KOPT-K1 (cell line): ENCODE results near the gene RIPK4.

Experiments
- H3K27ac ChIP-seq: fragments of 200-600 bp; sonication (generic); 2 replicates; pipeline ENCODE4 v1.5.1; 2016; ENCODE audit warnings: antibody characterized with exemption, mild to moderate bottlenecking, low read depth, low read length; ENCODE audit not compliant: poor library complexity, severe bottlenecking
- H3K36me3 ChIP-seq: fragments of 200-600 bp; sonication (generic); 2 replicates; pipeline ENCODE4 v1.5.1; 2017; ENCODE audit warnings: antibody characterized with exemption, mild to moderate bottlenecking, low read length, moderate library complexity; ENCODE audit not compliant: insufficient read depth
- H3K9me3 ChIP-seq: fragments of 200-600 bp; sonication (generic); 2 replicates; pipeline ENCODE4 v1.5.1; 2017; ENCODE audit warnings: antibody characterized with exemption, low read length, mild to moderate bottlenecking; ENCODE audit not compliant: insufficient read depth, poor library complexity, severe bottlenecking

RIPK4 gene

DNA sequence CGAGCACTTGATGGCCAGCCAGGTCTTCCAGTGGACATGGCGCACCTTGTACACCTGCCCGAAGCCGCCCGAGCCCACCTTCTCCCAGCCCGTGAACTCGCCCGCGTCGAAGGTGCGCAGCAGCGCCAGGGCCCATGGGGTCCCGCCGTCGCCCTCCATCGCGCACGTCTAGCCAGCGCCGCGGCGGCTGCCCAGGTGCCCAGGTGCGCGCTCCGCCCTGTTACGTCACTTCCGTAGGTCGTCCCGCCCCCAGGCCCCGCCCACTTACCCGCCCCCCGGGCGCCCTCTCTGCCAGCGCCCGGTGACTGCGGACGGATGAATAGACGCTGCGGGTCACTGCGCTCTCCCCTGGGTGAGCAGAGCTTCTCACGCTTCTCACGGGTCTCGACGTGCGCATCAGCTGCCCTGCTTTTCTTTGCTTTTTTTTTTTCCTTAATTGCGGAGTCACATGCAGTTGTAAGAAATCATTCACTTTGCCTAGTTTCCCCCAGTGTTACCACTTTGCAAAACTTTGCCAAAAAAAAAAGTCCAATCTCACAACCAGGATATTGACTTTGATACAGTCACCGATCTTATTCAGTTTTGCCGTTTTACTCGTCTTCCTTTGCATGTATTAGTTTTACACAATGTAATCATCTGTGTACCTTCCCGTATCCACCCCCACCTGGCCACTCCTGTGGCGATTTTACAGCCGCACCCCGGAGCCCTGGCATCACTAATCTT is at the start of gene RIPK4:
TSS of gene RIPK4 (minus strand) at position 170 of the 723 bp plus-strand sequence. CDS start at position 159, 11 bp downstream.
- Histone ChIP-seq H3K27ac (peak within 1 kb of the TSS; percentile 41), H3K9me3 (no peaks in the 10 kb centered on the region), H3K36me3 (no peaks in the 10 kb centered on the region)

DNA sequence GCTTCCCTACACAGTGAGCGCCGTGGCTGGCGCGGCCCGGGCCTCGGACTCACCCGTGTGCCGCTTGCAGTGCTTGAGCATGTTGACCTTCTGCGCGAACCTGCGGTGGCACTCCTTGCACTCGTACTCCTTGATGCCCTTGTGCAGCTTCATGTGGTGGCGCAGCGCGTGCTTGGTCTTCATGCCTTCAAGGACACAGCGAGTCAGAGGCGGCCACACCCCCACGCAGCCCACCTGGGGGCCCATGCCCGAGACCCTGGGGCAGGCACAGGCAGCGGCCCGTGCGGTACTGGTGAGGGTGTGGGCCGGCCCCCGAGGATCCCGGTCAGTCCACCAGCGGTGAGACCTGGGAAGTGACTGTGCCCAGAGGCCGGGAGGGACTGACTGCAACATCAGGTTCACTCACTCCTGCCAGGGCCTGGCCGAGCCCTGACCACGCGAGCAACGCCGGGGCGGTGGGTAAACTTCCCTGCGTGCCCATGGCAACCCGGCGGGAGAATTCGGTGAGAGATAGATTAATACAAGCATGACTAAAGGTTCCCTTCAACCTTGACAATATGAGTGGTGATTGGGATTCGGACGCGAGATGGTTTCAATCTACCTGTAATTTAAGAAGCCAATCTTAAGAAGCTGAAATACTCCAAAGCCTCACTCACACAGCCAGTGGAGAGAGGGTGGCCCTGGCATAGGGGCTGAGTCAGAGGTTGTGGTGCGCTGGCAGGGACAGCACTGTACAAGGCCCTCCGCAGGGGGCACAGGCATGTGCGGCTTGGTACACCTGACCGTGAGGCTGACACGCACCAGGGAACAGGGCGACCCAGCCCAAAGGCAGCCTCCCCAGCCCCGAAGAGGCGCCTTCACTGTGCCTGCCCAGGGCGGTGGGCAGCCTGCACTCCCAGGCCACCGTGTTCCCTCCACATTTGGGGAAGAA is 49.1 kb upstream of the RIPK4 start:
- Histone ChIP-seq H3K27ac (no peak overlapping the region), H3K9me3 (no peaks in the 10 kb centered on the region), H3K36me3 (peaks cover 38% of the 10 kb centered on the region; the same call in 1 of the 2 replicates)

DNA sequence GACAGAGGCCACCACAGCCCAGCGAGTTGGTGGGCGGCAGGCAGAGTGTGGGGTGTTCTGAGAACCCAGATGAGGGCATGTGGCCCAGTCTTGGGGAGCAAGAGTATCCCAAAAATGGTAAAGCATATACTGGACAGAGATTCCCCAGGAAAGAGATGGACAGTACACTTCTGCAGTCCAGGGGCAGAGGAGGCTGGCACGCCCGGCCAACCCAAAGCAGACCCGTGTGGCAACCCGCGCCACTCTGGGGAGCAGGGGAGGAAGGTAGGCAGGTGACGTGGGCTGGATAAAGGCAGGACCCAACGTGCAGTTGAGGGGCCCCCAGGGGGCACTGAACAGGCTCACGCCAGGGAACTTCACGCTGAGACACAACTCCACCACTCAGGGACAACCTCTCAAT is 46.4 kb upstream of the RIPK4 start:
- no peaks in the 10 kb centered on the region for H3K9me3 ChIP-seq
- H3K27ac ChIP-seq = no peak overlapping the region
- peaks cover 52% of the 10 kb centered on the region for H3K36me3 ChIP-seq

DNA sequence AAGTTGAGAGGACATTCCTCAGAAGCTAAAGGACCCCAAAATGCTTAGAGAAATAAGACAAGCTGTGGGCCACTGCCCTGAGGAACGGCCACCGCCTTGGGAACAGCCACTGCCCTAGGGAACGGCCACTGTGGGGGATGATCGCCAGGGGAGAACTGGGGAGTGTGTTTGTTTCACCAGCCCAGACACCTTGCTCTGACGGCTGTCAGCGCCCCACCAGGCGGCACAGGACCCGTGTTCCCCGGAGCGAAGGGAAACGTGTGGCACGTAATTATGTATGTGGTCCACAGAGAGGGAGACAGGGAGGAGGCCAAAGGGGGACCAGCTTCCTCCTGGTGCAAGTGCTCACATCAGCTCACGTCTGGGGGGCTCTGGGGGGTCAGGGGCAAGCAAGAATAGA is 45.8 kb upstream of the RIPK4 start:
- no peaks in the 10 kb centered on the region for H3K9me3 ChIP-seq
- H3K36me3 ChIP-seq = peaks cover 57% of the 10 kb centered on the region
- no peak overlapping the region for H3K27ac ChIP-seq

DNA sequence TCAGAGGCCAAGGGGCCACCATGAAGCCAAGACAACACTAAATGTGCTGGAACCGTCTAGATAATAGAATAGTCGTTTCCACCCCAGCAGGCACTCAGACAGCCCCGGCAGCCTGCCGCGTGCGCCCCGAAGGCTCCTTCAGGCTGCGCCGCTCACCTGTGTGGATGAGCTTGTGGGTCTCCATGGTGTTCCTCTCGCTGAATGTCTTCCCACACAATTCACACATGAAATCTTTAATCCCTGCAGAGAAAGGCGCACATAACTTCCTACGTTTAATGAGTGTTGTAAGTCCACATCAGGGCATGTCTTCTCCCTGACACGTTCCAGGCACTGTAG is 43.7 kb upstream of the RIPK4 start:
- peaks cover 49% of the 10 kb centered on the region for H3K36me3 ChIP-seq
- H3K27ac ChIP-seq = no peak overlapping the region
- H3K9me3 ChIP-seq = no peaks in the 10 kb centered on the region

DNA sequence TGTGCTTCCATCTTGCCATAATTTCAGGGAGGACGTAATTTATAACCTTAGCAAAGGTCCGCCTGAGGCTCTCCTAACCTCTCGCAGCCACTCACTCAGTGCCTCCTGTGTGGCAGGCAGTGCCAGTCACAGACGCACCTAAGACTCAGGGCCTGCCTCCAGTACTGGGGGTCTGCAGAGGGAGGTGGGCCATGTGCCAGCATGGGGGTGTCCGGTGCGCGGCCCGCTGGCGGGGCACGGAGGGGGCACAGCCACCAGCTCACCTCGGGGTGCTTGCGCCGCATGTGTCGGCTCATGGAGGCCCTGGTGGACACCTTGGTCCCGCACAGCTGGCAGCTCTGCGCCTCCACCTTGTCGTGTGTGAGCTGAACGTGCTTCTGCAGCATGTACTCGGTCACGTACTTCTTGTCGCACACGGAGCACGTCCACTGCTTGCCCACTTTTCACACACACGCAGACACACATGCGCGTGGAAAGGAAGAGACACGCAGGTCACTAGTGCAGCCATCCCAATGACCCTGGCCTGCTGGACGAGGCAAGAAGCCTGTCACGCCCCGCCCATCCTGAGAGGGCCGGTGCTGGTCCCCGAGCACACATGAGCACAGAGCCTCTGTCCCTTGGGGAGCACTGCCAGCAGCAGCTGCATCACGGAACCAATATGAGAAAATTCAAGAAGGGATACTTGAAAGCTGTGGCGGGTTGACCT is 43.2 kb upstream of the RIPK4 start:
- peaks cover 44% of the 10 kb centered on the region for H3K36me3 ChIP-seq
- H3K27ac ChIP-seq = no peak overlapping the region
- H3K9me3 ChIP-seq = no peaks in the 10 kb centered on the region

DNA sequence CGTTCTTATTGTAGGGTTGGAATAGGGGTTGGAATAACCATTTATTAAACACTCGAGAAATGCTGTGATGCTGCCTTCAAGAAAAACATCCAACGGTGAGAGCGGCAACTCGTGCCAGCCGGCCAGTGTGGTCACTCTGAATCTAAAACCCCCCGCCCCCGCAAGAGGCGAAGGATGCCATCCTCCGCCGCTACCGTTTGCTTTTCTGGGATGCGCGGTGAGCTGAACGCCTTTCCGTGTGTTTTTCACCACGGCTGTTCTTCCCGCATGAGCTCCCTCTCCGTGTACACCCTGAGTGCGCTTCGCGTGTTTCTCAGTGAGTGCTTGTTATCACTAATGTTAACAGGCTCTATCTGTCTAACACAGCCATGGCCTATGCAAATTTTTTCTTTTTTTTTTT is 42.0 kb upstream of the RIPK4 start:
- no peak overlapping the region for H3K27ac ChIP-seq
- no peaks in the 10 kb centered on the region for H3K9me3 ChIP-seq
- H3K36me3 ChIP-seq = peaks cover 37% of the 10 kb centered on the region

DNA sequence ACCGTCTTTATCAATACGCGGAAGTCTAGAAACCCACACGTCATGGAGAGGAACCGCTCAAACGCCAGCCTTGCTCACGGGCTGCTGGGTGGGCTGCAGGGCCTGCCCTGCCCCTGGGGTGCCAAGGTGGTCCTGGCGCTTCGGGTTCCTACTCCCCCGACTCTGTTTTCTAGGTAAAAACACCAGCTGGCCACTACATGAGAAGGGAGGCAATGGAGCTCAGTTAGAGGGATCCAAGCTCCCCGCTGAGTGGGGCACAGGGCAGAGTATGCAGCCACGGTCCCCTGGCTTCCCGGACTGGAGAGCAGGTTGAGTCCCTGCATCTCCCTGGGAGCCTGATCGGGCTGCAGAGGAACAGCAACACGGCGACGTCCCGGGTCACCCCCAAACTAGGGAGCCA is 41.2 kb upstream of the RIPK4 start:
- no peak overlapping the region for H3K27ac ChIP-seq
- H3K36me3 ChIP-seq = peaks cover 35% of the 10 kb centered on the region
- H3K9me3 ChIP-seq = no peaks in the 10 kb centered on the region

DNA sequence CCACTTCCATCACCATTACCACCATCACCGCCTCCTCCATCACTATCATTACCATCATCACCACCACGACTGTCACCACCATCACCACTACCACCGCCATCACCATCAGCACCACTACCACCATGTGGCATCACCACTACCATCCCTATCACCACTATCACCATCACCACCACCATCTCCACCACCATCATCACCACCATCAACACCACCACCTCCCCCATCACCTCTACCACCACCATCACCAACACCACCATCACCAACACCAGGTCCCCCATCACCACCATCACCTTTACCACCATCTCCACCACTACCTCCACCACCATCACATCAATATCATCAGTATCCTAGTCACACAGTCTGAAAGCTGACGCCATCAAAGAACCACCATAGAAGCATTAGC is 39.9 kb upstream of the RIPK4 start:
- H3K36me3 ChIP-seq = peaks cover 44% of the 10 kb centered on the region
- no peaks in the 10 kb centered on the region for H3K9me3 ChIP-seq
- H3K27ac ChIP-seq = no peak overlapping the region

DNA sequence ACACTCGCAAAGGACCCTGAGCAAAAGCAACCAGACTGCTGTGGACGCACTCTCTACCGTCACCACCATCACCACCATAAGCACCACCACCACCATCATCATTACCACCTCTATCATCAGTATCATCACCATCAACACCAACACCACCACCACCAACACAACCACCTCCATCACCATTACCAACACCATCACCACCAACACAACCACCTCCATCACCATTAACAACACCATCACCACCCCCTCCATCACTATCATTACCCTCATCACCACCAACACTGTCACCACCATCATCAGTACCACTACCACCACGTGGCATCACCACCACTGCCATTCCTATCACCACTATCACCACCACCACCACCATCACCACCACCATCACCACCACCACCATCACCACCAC is 38.8 kb upstream of the RIPK4 start:
- Histone ChIP-seq H3K9me3 (no peaks in the 10 kb centered on the region), H3K27ac (no peak overlapping the region), H3K36me3 (peaks cover 49% of the 10 kb centered on the region)

DNA sequence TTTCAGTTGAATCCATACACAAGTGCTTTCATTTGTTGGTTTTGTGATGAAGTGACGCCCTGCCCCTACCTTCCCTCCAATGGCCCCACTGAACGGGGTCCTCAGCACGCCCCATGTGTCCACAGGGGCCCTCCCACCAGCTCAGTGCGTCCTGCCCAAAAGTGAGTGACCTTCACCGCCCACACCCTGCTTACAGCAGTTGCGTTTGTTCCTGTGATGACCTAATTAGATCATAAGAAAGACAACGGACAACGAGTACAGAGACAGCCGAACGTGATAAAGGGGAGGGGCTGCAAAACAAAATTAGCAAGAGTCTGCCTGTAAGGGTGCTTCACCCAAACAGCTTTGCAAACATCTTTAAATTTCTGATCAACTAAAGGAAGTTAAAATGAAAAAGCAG is 38.2 kb upstream of the RIPK4 start:
- Histone ChIP-seq H3K27ac (no peak overlapping the region), H3K9me3 (no peaks in the 10 kb centered on the region), H3K36me3 (peaks cover 49% of the 10 kb centered on the region)

DNA sequence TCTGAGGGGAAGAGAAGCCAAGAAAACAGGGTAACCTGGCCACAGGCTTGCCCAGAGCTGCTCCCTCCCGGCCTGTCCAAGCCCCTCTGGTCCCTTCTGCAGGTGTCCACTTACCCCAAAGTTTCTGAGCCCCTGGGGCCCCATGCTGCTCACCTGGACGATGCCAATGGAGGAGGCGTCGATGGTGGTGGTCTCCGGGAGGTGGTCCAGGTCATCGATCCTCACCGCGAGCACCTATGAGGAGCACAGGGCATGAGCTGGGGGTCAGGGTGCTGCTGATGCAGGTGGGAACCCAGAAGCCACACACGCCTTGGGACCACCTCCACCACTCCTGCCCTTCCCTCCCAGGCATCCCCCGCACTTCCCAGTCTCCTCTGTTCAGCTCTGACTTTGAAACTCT is 37.5 kb upstream of the RIPK4 start:
- no peak overlapping the region for H3K27ac ChIP-seq
- H3K36me3 ChIP-seq = peaks cover 49% of the 10 kb centered on the region
- no peaks in the 10 kb centered on the region for H3K9me3 ChIP-seq

DNA sequence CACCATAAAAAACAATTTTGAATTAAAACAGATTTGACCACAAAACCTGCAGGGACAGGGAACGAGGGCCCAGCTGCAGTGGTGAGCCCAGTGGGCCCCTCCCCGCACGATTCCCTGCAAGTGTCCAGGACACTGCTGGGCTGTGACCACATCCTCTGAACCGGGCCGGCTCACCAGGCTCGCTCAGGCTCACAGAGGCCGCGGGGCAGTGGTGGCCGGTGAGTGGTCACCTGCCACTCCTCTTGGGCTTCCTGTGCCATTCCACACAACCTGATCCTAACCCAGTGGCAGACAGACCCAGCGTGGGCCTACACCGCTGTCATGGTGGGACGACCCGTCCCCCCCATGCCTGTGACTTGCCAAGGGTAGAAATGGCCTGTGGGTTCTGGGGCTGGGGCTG is 36.5 kb upstream of the RIPK4 start:
- H3K27ac ChIP-seq = no peak overlapping the region
- H3K36me3 ChIP-seq = peaks cover 51% of the 10 kb centered on the region
- no peaks in the 10 kb centered on the region for H3K9me3 ChIP-seq

DNA sequence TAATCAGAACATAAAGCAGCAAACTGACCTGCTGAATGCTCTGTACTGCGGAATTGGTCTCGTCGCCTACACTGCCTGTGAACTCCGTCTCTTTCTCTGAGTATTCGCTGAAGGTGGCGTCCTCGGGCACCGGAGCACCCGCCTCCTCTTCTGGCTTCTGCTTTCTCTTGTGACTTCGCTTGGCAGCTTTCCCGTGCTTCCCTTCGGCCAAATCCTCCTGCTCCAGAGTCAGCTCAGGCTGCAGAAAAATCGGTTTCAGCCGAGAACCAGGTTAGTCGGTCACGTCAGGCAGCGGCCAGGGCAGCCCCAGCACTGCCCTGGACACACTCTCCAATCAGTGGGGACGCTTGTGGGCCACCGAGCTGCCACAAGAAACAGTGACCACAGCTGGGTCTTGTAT is 35.8 kb upstream of the RIPK4 start:
- H3K9me3 ChIP-seq = no peaks in the 10 kb centered on the region
- H3K36me3 ChIP-seq = peaks cover 48% of the 10 kb centered on the region
- H3K27ac ChIP-seq = no peak overlapping the region

DNA sequence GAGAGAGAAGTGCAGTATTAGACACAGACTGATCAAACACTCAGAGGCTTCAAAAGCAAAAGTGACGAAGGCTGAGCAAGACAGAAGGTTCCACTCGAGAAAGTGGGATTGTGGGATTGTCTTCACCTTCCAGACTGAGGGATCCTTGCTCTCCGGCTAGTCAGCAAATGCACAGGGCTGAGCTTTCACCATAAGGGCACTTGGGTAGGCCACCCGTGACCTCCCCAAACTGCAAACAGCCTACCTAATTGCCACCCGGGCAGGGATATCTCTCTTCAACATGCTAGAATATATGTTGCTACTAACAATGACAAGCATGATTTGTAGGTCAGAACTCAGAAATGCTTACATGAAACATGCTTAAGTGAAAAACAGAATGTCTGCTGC is 35.3 kb upstream of the RIPK4 start:
- Histone ChIP-seq H3K36me3 (peaks cover 48% of the 10 kb centered on the region), H3K27ac (no peak overlapping the region), H3K9me3 (no peaks in the 10 kb centered on the region)
